Hippocampal formation (tissue), 2 donors: Measurements from ENCODE around the gene ESYT2.
"Not testable (repeated sequence)": the region's sequence is repeated elsewhere in the genome, so short reads cannot be mapped to it uniquely, and the experiment has no call there.

Source experiments
- DNase-seq, 2 donors: peaks; one replicate each; lab custom pipeline; 2025; lab: John Stamatoyannopoulos, UW

ESYT2 gene

GRCh38 chr7:158856883-158857668 lies 27.8 kb upstream of the ESYT2 start:
- DNase-seq = no peak

GRCh38 chr7:158854681-158855081 lies 25.4 kb upstream of the ESYT2 start:
- no peak for DNase-seq

GRCh38 chr7:158850545-158851102 lies 21.3 kb upstream of the ESYT2 start:
- no peak for DNase-seq

- no peak for DNase-seq
These were observed 20.6 kb upstream of the ESYT2 start for GRCh38 chr7:158849768-158850544.

GRCh38 chr7:158849442-158849767 lies 20.1 kb upstream of the ESYT2 start:
- DNase-seq = no peak

- no peak for DNase-seq
These were observed 18.1 kb upstream of the ESYT2 start for GRCh38 chr7:158847451-158847866.

- no peak for DNase-seq
These were observed 17.0 kb upstream of the ESYT2 start for GRCh38 chr7:158846304-158846703.

- no peak for DNase-seq
These were observed 14.5 kb upstream of the ESYT2 start for GRCh38 chr7:158843771-158844170.

- no peak for DNase-seq
These were observed 13.2 kb upstream of the ESYT2 start for GRCh38 chr7:158842486-158842885.

GRCh38 chr7:158840604-158841003 lies 11.3 kb upstream of the ESYT2 start:
- DNase-seq = no peak

- not testable (repeated sequence) for DNase-seq
These were observed 9.9 kb upstream of the ESYT2 start for GRCh38 chr7:158839177-158839576.

GRCh38 chr7:158837790-158838637 lies 8.7 kb upstream of the ESYT2 start:
- DNase-seq = no peak

- no peak for DNase-seq
These were observed 7.4 kb upstream of the ESYT2 start for GRCh38 chr7:158836692-158837091.

GRCh38 chr7:158834878-158835784 lies 5.8 kb upstream of the ESYT2 start:
- no peak for DNase-seq

GRCh38 chr7:158832994-158833393 lies 3.7 kb upstream of the ESYT2 start:
- DNase-seq = no peak

- DNase-seq = no peak
These were observed 2.4 kb upstream of the ESYT2 start for GRCh38 chr7:158831738-158832091.

GRCh38 chr7:158830211-158830723 lies 958 bp upstream of the ESYT2 start:
- no peak for DNase-seq

- DNase-seq = no peak
These were observed 328 bp downstream of the ESYT2 start for GRCh38 chr7:158829021-158829341.

GRCh38 chr7:158828133-158829020 lies 932 bp downstream of the ESYT2 start:
- no peak for DNase-seq
